RPMI8226 (cell line): ENCODE data around the gene CDH13.

Experiments
- DNase-seq: peaks from one replicate; pipeline ENCODE4 v3.0.0-alpha.2; 2015

Gene CDH13

GRCh38 chr16:82963653-82964052 is 336.9 kb downstream of the CDH13 start:
- no peak for DNase-seq

DNA sequence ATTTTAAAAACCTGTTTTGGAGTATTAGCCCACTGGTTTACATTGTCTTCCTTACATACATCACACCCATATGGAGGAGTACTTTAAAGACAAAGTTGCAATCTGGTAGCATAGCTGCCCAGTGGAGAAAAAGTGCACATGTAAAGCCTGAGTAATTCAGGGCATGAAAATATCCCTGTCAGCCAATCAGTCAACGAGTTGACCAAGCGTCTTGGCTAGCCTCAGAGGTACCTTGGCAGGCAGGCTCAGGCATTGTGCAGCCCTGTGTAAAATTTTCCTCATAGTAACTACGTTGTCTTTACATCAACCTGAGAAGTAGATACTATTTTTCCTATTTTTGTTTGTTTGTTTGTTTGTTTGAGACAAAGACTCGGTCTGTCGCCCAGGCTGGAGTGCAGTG is 339.0 kb downstream of the CDH13 start:
- no peak for DNase-seq

- no peak for DNase-seq
These were observed 340.7 kb downstream of the CDH13 start for GRCh38 chr16:82967424-82967823.

DNA sequence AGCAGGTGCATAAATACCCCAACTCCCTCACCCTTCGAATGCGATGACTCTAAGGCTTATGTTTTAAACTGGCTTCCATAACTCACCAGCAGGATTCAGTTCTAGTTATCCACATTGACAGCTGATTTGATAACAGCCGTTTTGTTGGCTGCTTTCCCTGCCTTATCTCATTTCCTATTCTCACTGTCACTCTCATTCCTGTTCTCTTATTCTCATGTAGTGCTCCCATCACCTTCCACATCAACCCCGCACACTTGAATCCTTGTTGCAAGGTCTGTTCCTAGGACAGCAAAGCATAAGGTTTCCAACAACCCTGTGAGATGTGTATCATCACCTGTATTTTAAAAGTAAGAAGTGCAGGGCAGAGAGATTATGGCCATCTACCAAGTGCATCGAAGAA is 344.4 kb downstream of the CDH13 start:
- no peak for DNase-seq

GRCh38 chr16:82972331-82972919 is 345.7 kb downstream of the CDH13 start:
- DNase-seq: no peak

GRCh38 chr16:82979406-82980111 is 352.8 kb downstream of the CDH13 start:
- DNase-seq: no peak

- no peak for DNase-seq
These were observed 354.0 kb downstream of the CDH13 start for GRCh38 chr16:82980810-82981209.

- DNase-seq: no peak
These were observed 361.0 kb downstream of the CDH13 start for GRCh38 chr16:82987767-82988166.

DNA sequence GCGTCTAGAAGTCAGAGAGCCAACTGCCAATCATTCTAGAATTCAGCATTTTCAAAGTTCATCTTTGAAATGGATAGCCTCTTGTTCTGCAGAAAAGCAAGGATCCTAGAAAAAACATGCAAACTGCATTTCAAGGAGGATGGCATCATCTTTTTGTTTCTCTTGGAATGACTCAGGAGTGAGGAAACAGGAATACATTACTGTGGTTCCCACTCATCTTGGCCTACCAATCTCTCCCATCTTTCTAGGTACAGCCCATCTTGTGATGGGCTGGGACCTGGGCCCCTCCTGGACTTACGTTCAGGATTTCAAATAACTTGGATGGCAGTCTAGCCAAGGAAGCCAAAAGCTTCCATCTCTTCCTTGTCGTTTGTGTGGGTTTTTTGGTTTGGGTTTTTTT is 363.4 kb downstream of the CDH13 start:
- no peak for DNase-seq

DNA sequence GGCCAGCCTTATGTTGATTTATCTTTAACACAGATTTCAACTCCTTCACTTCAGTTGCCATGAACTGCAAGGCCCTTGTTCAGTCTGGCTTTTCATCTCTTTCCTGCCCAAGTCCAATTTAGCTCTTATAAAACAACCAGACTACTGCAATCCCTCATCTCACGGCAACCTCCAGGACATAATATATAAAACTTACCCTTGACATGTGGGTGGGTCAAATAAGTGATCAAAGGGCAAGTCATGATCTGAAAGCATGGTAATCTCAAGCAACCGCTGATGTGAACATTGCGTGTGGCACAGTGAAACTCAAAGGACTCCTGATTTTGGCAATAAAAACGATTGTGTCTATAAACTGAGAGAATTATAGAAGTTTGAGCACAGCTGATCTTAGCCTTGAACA is 364.6 kb downstream of the CDH13 start:
- no peak for DNase-seq

DNA sequence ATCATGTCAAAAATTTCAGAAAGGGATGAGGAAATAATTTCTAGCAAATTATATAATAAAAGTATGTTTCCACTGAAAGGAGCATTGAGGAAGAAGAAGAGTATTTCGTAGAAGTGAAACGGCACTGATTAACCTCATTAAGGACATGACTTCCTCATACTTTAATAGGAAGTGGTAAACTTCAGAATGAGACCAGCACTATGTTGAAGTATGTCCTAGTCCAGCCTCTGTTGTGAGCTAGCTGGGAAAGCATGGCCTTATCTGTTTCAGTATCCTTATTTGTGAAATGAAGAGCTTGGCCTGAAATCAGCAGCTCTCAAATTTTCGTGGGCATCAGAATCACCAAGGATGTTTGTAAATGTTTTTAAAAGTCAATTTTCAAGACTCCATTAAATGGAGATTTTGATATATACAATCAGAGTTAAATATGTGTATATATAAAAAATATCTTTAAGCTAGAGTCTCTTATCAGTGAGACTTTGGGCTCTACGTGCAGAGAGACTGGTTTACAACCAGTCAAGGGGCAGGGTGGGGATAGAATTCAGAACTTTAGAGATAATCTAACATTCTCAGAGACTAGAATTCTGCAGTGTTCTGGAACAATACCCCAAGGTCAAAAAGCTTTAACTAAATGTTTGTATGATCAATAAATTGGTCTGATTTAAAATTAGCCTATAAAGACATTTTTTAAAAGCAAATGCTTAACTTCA is 365.4 kb downstream of the CDH13 start:
- no peak for DNase-seq

DNA sequence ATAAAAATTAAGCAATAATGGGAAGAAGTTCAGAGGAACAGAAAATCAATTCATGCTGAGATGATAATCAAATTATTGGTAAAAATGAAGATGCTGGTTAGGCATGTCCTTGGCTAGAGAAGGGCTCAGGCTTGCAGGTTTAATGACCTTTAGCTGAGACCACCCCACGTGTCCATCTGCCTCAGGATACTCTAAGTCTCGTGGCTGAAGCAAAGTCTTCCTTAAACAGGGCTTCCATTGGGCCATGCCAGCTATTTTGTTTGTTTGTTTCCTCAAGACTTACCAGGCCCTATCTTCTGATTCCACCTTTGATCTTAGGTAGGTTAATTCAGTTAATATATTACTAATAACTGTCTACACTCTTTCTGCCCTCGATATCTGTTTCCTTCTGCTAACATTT is 366.0 kb downstream of the CDH13 start:
- DNase-seq: no peak

- DNase-seq: no peak
These were observed 366.6 kb downstream of the CDH13 start for GRCh38 chr16:82993415-82993814.

DNA sequence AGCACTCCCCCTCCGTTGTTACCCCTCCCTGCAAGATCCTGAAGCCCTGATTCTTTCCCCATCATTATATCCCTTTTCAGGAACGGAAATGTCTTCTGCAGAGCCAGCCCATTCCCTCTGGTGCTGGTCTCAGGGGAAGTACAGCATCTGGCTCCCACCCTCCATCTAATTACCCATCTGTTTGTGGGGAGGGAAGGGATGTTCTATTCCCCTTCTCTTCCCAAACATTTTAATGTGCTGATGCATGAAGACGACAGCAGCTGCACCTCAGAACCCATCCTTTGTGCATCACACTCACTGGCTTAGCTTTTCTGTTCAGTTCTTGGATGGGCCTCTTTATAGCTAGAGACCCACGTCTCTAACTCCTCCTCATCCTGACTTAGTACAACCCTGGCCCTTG is 367.2 kb downstream of the CDH13 start:
- DNase-seq: no peak

- DNase-seq: no peak
These were observed 368.6 kb downstream of the CDH13 start for GRCh38 chr16:82995286-82995923.

DNA sequence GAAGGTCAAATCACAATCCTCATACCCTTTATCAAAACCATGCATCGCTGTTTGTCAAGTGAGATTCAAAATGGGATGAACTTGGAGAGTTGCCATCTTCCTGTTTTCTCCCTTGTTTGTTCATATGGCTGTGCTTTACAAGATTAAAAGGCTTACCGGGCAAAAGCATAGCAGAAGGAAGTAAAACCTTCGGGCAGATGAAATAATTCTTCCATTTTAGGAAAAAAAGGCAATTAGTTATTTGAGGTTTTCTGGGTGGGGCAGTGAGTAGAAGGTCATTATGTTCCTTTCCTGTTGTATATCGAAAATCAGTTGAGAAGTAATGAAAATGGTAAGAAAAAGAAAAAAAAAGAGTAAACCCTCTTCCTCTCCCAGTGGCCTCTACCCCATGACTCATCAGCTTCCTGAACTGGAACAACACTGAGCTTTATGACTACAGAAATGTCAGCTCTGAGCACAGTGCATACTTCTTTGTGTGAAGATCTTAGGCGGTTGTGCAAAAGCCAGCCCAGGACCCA is 369.2 kb downstream of the CDH13 start:
- no peak for DNase-seq

DNA sequence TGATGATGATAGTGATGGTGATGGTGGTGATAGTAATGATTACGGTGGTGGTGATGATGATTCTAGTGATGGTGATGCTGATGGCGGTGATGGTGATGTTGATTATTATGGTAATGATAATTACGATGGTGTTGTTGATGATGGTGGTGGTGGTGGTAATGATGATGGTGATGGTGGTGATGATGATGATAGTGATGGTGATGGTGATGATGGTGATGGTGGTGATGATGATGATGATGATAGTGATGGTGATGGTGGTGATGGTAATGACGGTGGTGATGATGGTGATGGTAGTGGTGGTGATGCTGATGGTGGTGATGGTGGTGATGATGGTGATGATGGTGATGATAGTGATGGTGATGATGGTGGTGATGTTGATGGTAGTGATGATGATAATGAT is 370.0 kb downstream of the CDH13 start:
- no peak for DNase-seq

DNA sequence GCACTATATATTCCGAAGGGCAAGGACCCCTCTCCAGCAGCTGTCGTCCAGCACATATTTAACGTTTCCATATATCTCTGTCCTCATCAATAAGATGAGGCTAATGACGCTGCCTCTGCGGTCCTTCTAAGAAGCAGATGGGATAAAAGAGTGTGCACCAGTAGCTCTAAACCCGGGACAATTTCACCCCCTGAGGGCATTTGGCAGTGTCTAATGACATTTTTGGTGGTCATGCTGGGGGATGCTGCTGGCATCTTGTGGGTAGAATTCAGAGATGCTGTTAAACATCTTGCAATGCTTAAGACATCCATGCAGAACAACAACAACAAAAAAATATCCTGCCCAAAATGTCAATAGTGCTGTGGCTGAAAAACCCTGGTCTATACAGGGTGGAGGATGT is 372.9 kb downstream of the CDH13 start:
- DNase-seq: no peak

- no peak for DNase-seq
These were observed 375.9 kb downstream of the CDH13 start for GRCh38 chr16:83002351-83003334.

DNA sequence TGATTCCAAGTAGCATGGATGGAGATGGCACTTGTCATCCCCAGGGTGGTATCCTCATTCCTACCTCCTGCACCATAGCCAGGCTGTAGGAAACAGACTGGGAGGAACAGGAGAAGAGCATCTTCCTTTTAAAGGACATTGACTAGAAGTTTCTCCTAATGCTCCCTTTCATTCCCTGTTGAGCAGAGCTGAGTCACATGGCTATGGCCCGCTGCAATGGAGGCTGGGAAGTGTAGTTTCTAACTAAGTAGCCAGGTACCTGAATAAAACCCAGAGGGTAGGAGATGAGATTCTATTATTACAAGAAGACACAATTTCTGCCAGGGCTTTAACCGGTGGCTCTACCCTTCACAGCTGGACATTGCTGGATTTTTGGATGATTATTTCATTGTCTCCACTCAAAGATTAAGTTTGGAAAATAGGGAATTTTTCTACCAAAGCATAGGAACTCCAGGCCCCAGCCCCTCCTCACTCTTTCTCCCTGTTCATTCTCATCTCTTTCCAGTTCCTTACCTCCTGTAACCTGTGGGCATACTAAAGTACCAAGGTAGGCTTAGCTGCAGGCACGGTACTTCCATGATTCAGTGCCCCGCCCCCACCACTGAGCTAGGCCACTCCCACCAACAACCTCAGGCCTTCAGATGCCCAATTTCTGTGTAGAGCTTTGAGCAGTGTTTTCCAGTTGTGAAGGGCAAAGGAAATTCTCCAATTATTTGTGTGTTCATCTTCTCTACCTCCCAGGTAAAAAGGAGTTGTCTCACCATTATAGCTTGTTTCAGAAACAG is 378.3 kb downstream of the CDH13 start:
- DNase-seq: no peak

- DNase-seq: no peak
These were observed 378.9 kb downstream of the CDH13 start for GRCh38 chr16:83005653-83006160.
